Measurements from ENCODE around the gene PRRT3. TPM values are rescaled to one million over a fixed set of nuclear protein-coding genes. Genes with fewer than 3 reads are reported as not detected.

PRRT3 gene
- total RNA-seq (2014; rRNA removed) (4.4 and 5.0 TPM in 2 replicates), Bru-seq, nascent RNA (percentile 55 among the genes with signal in this experiment), BruChase-seq, experiment 1, labeled RNA remaining after a 6-hour chase (percentile 65 among the genes with signal in this experiment), BruChase-seq, experiment 2, labeled RNA remaining after a 2-hour chase (percentile 60 among the genes with signal in this experiment)
- long read RNA-seq, partial matches to known transcripts, result 11 of 60 reads
- long read RNA-seq, other reads (novel, unspliced or antisense), result 45 of 60 reads

DNA sequence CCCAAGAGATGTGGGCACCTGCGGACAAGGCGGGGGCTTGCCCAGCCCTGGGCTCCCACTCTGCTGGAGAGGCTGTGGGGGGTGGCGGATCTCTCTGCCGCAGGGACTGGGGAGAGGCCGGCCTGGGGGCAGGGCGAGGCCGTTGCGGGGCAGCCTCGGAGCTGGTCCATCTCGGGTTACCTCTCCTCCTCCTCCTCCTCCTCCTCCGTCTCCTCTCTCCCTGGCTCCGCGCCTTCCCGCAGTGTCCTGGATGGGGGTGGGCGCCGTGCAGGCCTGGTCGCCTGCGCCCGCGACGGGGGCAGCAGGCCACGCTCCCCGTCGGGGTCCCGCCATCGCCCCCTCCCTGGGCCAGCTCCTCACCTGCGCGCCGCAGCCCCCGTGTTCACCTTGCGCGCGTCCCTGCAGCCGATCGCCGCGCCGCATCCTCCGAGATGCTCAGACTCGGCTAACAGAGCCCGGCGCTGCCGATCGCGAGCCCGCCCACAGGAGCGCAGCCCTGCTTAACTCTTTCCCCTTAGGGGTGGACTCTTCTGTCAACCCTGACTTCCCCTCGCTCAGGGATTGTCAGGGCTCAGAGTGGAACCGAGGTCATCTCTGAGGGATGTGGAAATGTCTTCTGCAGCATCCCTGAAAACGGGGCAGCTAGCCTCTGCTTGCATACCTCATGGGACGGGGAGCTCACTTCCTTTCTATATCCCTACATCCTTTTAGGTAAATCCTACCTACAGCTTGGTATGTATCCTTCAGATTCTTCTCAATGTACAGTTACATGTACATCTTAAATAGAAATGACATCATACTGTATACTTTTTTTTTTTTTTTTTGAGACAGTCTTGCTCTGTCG lies at the start of gene PRRT3:
TSS of gene PRRT3 (minus strand) at position 447 of the 844 bp plus-strand sequence. CDS start 2,293 bp downstream, outside the sequence.
- CTCF ChIA-PET, result no interaction called here
- POLR2A ChIA-PET (ENCODE audit: unreplicated experiment), result no interaction called here
- peak within 1 kb of the TSS; percentile 69; the same call in 1 of the 2 replicates for H2AFZ ChIP-seq (ENCODE audit: low read length)

DNA sequence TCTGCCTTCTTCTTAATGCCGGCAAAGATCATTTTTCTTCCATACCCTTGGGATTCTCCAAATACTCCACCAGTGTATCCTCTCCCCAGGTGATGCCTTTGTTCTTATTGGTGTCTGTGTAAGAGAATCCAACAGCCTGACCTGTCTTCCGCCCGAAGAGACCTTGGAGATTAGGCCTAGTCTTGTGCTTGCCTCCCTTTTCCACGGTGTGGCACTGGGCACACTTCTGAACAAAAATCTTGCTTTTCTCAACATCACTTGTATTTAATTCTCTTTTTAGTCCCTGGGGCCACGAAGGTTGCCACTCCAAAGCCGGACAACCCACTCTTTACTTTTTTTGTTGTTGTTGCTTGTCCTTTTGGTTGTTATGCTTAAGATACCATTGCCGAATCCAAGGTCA lies 48.5 kb upstream of the PRRT3 start:
- Histone ChIP-seq H3K4me1 (ENCODE audit: insufficient read depth, low read length) (no peaks in the 10 kb centered on the region), H2AFZ (ENCODE audit: low read length) (no peak overlapping the region), H3K27me3 (ENCODE audit: low read length) (no peaks in the 10 kb centered on the region), H3K9ac (ENCODE audit: low read length) (no peak overlapping the region), H3K9me2 (replicated peaks; ENCODE audit: low read length) (no peaks in the 10 kb centered on the region), H3K4me3 (ENCODE audit: low read length) (no peak overlapping the region), H3K9me3 (ENCODE audit: low read length) (no peaks in the 10 kb centered on the region), H3K79me2 (ENCODE audit: low read length) (0 out of 2 replicates have a peak, but pooled peaks cover 3% of the 10 kb centered on the region), H3F3A (ENCODE audit: low read length, unreplicated experiment) (no peaks in the 10 kb centered on the region), H3K4me2 (ENCODE audit: low read length) (no peak overlapping the region), H3K36me3 (ENCODE audit: low read depth, low read length) (peaks cover 33% of the 10 kb centered on the region), H3K27ac (ENCODE audit: low read length) (no peak overlapping the region), H4K20me1 (ENCODE audit: low read length) (no peaks in the 10 kb centered on the region)
- no TSS peak for BruUV-seq (replicated peaks)
- DNase-seq (no peak), ATAC-seq (no peak)
- ChIA-PET POLR2A (ENCODE audit: unreplicated experiment) (interaction anchor here (0.6 kb wide), 1 partner anchor 904 kb away, joined by 8 read pairs; no protein-coding TSS in a partner anchor), CTCF (no interaction called here)
- intact Hi-C loops (cut with micrococcal nuclease), result no loop called here
- TF ChIP-seq EZH2phosphoT487 (IDR thresholded peaks at IDR 0.05; ENCODE audit: borderline replicate concordance, low read length), result no peak
- TF ChIP-seq, protein P1, sequence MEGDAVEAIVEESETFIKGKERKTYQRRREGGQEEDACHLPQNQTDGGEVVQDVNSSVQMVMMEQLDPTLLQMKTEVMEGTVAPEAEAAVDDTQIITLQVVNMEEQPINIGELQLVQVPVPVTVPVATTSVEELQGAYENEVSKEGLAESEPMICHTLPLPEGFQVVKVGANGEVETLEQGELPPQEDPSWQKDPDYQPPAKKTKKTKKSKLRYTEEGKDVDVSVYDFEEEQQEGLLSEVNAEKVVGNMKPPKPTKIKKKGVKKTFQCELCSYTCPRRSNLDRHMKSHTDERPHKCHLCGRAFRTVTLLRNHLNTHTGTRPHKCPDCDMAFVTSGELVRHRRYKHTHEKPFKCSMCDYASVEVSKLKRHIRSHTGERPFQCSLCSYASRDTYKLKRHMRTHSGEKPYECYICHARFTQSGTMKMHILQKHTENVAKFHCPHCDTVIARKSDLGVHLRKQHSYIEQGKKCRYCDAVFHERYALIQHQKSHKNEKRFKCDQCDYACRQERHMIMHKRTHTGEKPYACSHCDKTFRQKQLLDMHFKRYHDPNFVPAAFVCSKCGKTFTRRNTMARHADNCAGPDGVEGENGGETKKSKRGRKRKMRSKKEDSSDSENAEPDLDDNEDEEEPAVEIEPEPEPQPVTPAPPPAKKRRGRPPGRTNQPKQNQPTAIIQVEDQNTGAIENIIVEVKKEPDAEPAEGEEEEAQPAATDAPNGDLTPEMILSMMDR (conservative IDR thresholded peaks at IDR 0.05; ENCODE audit: low read depth, low read length), result no peak

More for the DNA sequence above, at the start of gene PRRT3:
- no peaks in the 10 kb centered on the region for H3F3A ChIP-seq (ENCODE audit: low read length, unreplicated experiment)
- no peak within 1 kb of the TSS for H3K27ac ChIP-seq (ENCODE audit: low read length)
- peak within 1 kb of the TSS; percentile 73 for H3K4me3 ChIP-seq (ENCODE audit: low read length)
- H4K20me1 ChIP-seq (ENCODE audit: low read length), result no peaks in the 10 kb centered on the region
- peak within 1 kb of the TSS; percentile 87 for H3K4me2 ChIP-seq (ENCODE audit: low read length)
- no peaks in the 10 kb centered on the region for H3K9me3 ChIP-seq (ENCODE audit: low read length)
- no peaks in the 10 kb centered on the region; the same call in 1 of the 2 replicates for H3K36me3 ChIP-seq (ENCODE audit: low read depth, low read length)
- no peaks in the 10 kb centered on the region for H3K27me3 ChIP-seq (ENCODE audit: low read length)
- H3K9ac ChIP-seq (ENCODE audit: low read length), result peak within 1 kb of the TSS; percentile 10; the same call in 1 of the 2 replicates
- TF ChIP-seq, protein P1 (conservative IDR thresholded peaks at IDR 0.05; ENCODE audit: low read depth, low read length), result no peak
- no peak for TF ChIP-seq EZH2phosphoT487 (IDR thresholded peaks at IDR 0.05; ENCODE audit: borderline replicate concordance, low read length)
- TF ChIP-seq EZH2 (IDR thresholded peaks at IDR 0.05; ENCODE audit: low read length, unreplicated experiment), result no peak
- H3K9me2 ChIP-seq (replicated peaks; ENCODE audit: low read length), result no peaks in the 10 kb centered on the region
- peak; percentile 56 for ATAC-seq
- intact Hi-C loops (cut with micrococcal nuclease), result loop anchor here (10.0 kb wide), 1 partner anchor 273 kb away; no protein-coding TSS in a partner anchor
- no TSS peak for BruUV-seq (replicated peaks)
- DNase-seq, result peak; percentile 58
- peaks cover 47% of the 10 kb centered on the region for H3K4me1 ChIP-seq (ENCODE audit: insufficient read depth, low read length)
- H3K79me2 ChIP-seq (ENCODE audit: low read length), result peaks cover 21% of the 10 kb centered on the region
